K562 (cell line): ENCODE results near the gene NEIL1. TPM values are rescaled to one million over a fixed set of nuclear protein-coding genes. Genes with fewer than 3 reads are reported as not detected.

Source experiments
- ATAC-seq: fragments of 200-7000 bp; cut with Tn5 transposase; 3 replicates; pipeline ENCODE4 v1.9.1; 2020; ENCODE audit warnings: moderate library complexity
- BruUV-seq: library from RNA; stranded (reverse); fragments of 400-500 nt; replicated peaks from 2 replicates; lab custom pipeline; 2021; lab: Mats Ljungman, UMichigan
- CTCF ChIA-PET: fragments of 300-600 bp; formaldehyde crosslinking; extraction: SDS; loops from one replicate; lab custom pipeline; 2021; ENCODE audit warnings: low intra/inter-chr PET ratio; lab: Yijun Ruan, JAX
- POLR2A ChIA-PET: fragments of 300-600, 350-650 bp; sonication (Branson Sonifier 250); formaldehyde crosslinking; extraction: SDS; loops from one replicate; lab custom pipeline; 2021; ENCODE audit warnings: antibody characterized with exemption, inconsistent platforms; lab: Yijun Ruan, JAX
- DNase-seq, 4 experiments: peaks; one replicate each; pipeline versions ENCODE4 v3.0.0 to v3.0.0-alpha.2; 2011 to 2018; ENCODE audit warnings: low spot score in 3 of 4, mixed read lengths in 3 of 4; ENCODE audit errors: extremely low read depth in 1 of 4
- FAIRE-seq: peaks from 2 replicates; lab custom pipeline; 2011; peaks lifted over from hg19 to GRCh38; lab: Jason Lieb, UNC
- H2AFZ ChIP-seq: 2 replicates; pipeline ENCODE4 v1.6.0; 2011; ENCODE audit warnings: low read depth, low read length, control low read depth, inconsistent platforms
- H3K27ac ChIP-seq: fragments of 200-600 bp; 3 replicates; pipeline ENCODE4 v1.8.0; 2011; ENCODE audit warnings: low read depth, mild to moderate bottlenecking, control low read depth, inconsistent platforms, low read length, moderate library complexity, mixed read lengths; ENCODE audit errors: extremely low read depth
- H3K27me3 ChIP-seq, 2 experiments: fragments of 300-600 bp in 1 of 2; 2 replicates in 1 of 2; 3 replicates in 1 of 2; pipeline versions ENCODE4 v1.6.0 to v1.8.0; 2011; ENCODE audit warnings: inconsistent platforms in 2 of 2, low read length in 2 of 2, mild to moderate bottlenecking in 1 of 2, mixed read lengths in 1 of 2, moderate library complexity in 1 of 2; ENCODE audit not compliant: control insufficient read depth in 2 of 2, insufficient read depth in 2 of 2
- H3K36me3 ChIP-seq: fragments of 300-600 bp; 3 replicates; pipeline ENCODE4 v1.8.0; 2011; ENCODE audit warnings: mild to moderate bottlenecking, low read length, inconsistent platforms; ENCODE audit not compliant: control insufficient read depth, insufficient read depth
- H3K4me1 ChIP-seq, 2 experiments: fragments of 200-600 bp in 1 of 2; replicated peaks in 1 of 2; 2 replicates in 1 of 2; 3 replicates in 1 of 2; pipeline versions ENCODE4 v1.5.1 to v1.8.0; 2011; ENCODE audit warnings: inconsistent platforms in 2 of 2, low read length in 2 of 2, mild to moderate bottlenecking in 1 of 2, mixed read lengths in 1 of 2, moderate library complexity in 1 of 2; ENCODE audit not compliant: control insufficient read depth in 2 of 2, insufficient read depth in 2 of 2
- H3K4me2 ChIP-seq: 2 replicates; pipeline ENCODE4 v1.6.1; 2011; ENCODE audit warnings: low read length, control low read depth, inconsistent platforms, mixed read lengths; ENCODE audit not compliant: insufficient read depth
- H3K4me3 ChIP-seq: fragments of 200-600 bp; sonication (generic), shearing (Covaris generic); 2 replicates; pipeline ENCODE4 v1.5.1; 2016; ENCODE audit warnings: control low read depth, inconsistent platforms
- H3K79me2 ChIP-seq: fragments of 200-600 bp; 3 replicates; pipeline ENCODE4 v1.8.0; 2011; ENCODE audit warnings: low read length, inconsistent platforms; ENCODE audit not compliant: control insufficient read depth, insufficient read depth
- H3K9ac ChIP-seq, 2 experiments: 2 replicates each; pipeline versions ENCODE4 v1.6.0 to v1.6.1; 2011; ENCODE audit warnings: low read depth in 2 of 2, low read length in 2 of 2, control low read depth in 1 of 2, inconsistent platforms in 1 of 2, mild to moderate bottlenecking in 1 of 2, mixed read lengths in 1 of 2; ENCODE audit not compliant: insufficient read depth in 1 of 2
- H3K9me1 ChIP-seq: one replicate; pipeline ENCODE4 v1.6.0; 2011; ENCODE audit warnings: inconsistent platforms, mild to moderate bottlenecking, low read length, moderate library complexity; ENCODE audit not compliant: control insufficient read depth, insufficient read depth
- H3K9me3 ChIP-seq: replicated peaks from 2 replicates; pipeline ENCODE4 v1.5.1; 2011; ENCODE audit warnings: low read depth, low read length, inconsistent platforms; ENCODE audit not compliant: control insufficient read depth, insufficient read depth
- H4K20me1 ChIP-seq: replicated peaks from 2 replicates; pipeline ENCODE4 v1.6.1; 2011; ENCODE audit warnings: low read length, inconsistent platforms, mixed read lengths; ENCODE audit not compliant: control insufficient read depth, insufficient read depth
- BHLHE40 ChIP-seq: IDR thresholded peaks from 2 replicates; pipeline ENCODE4 v1.6.1; 2011; ENCODE audit warnings: low read length, improper control_type of control experiment
- CHD2 ChIP-seq: IDR thresholded peaks from 2 replicates; pipeline ENCODE4 v1.6.1; 2011; ENCODE audit warnings: low read depth, low read length
- EZH2 ChIP-seq: IDR thresholded peaks from 2 replicates; pipeline ENCODE4 v1.6.1; 2012; ENCODE audit warnings: low read depth, mild to moderate bottlenecking, inconsistent platforms, low read length, borderline replicate concordance
- HMGN3 ChIP-seq: IDR thresholded peaks from 2 replicates; pipeline ENCODE4 v1.6.1; 2011; ENCODE audit warnings: borderline replicate concordance, low read depth, mild to moderate bottlenecking, mixed read lengths, low read length; ENCODE audit not compliant: insufficient read length; ENCODE audit errors: extremely low read depth
- MNT ChIP-seq, 2 experiments: fragments of 450-650 bp; conservative IDR thresholded peaks; 2 replicates each; pipeline ENCODE4 v1.6.1; 2017; ENCODE audit warnings: mild to moderate bottlenecking in 2 of 2, moderate library complexity in 2 of 2
- NCOA4 ChIP-seq: fragments of 450-650 bp; IDR thresholded peaks from 2 replicates; pipeline ENCODE4 v1.6.1; 2018; ENCODE audit warnings: mild to moderate bottlenecking; ENCODE audit not compliant: partially characterized antibody
- PRPF4 ChIP-seq: fragments of 200-400 bp; formaldehyde crosslinking; IDR thresholded peaks from one replicate; pipeline ENCODE4 v1.6.1; 2017; ENCODE audit warnings: low read length, low read depth, mild to moderate bottlenecking; ENCODE audit not compliant: insufficient read depth, poor library complexity, severe bottlenecking
- PTTG1 ChIP-seq: fragments of 450-650 bp; IDR thresholded peaks from 2 replicates; pipeline ENCODE4 v1.6.1; 2016; ENCODE audit warnings: low read depth, mild to moderate bottlenecking, missing genetic modification characterization, missing compliant biosample characterization
- RBM22 ChIP-seq: fragments of 200-400 bp; formaldehyde crosslinking; IDR thresholded peaks from 2 replicates; pipeline ENCODE4 v1.6.1; 2018; ENCODE audit warnings: low read length, low read depth; ENCODE audit not compliant: poor library complexity, severe bottlenecking
- RNF219 ChIP-seq: fragments of 250-450 bp; sonication (Bioruptor Pico); IDR thresholded peaks from 2 replicates; pipeline ENCODE4 v1.5.0; 2022; ENCODE audit warnings: mild to moderate bottlenecking
- SFPQ ChIP-seq: fragments of 200-400 bp; formaldehyde crosslinking; IDR thresholded peaks from 2 replicates; pipeline ENCODE4 v1.6.1; 2017; ENCODE audit warnings: mild to moderate bottlenecking, low read depth, low read length, moderate library complexity
- SRSF9 ChIP-seq: fragments of 200-400 bp; formaldehyde crosslinking; IDR thresholded peaks from 2 replicates; pipeline ENCODE4 v1.6.1; 2017; ENCODE audit warnings: low read depth, low read length, borderline replicate concordance
- ZNF12 ChIP-seq: sonication (generic); formaldehyde crosslinking; IDR thresholded peaks from 2 replicates; pipeline ENCODE4 v1.4.0; 2020; ENCODE audit warnings: mild to moderate bottlenecking, missing genetic modification reagents
- ZNF175 ChIP-seq: fragments of 200-800 bp; sonication (Bioruptor generic); IDR thresholded peaks from 2 replicates; pipeline ENCODE4 v1.6.1; 2016; ENCODE audit warnings: low read depth, mild to moderate bottlenecking, missing genetic modification characterization, missing compliant biosample characterization
- ZNF778 ChIP-seq: fragments of 450-650 bp; formaldehyde crosslinking; IDR thresholded peaks from 2 replicates; pipeline ENCODE4 v1.4.0; 2020; ENCODE audit warnings: mild to moderate bottlenecking, moderate library complexity
- WGBS: fragments of 100-300 bp; shearing (Covaris generic); methylation state at CpG from one replicate; pipeline ENCODE4 v1.1.6; 2016; ENCODE audit warnings: low coverage, mixed read lengths; ENCODE audit not compliant: insufficient coverage; ENCODE audit errors: missing lambda C conversion rate; 5-methylcytosine and 5-hydroxymethylcytosine counted together
- in situ Hi-C: fragments of 300-500 bp; cut with MboI; formaldehyde crosslinking; loops from 4 replicates; pipeline ENCODE4 v1.15.0; 2018; ENCODE audit warnings: inconsistent platforms, mixed read lengths
- intact Hi-C: fragments of 100-400 bp; cut with micrococcal nuclease; formaldehyde crosslinking; loops from 2 replicates; pipeline ENCODE4 v1.14.2; 2022
- polyA plus RNA-seq, 8 experiments: library from polyadenylated mRNA; depleted of rRNA in 4 of 8; stranded (reverse) in 5 of 8; unstranded in 3 of 8; fragments of >200 nt; fragmentation: Nextera tagmentation in 2 of 8; fragmentation: Illumina TruSeq in 1 of 8; extraction: Ambion mirVana in 2 of 8; extraction: Trizol in 1 of 8; gene quantifications; 2 replicates each; pipeline versions ENCODE4 v1.2.1 to v1.2.3, GENCODE V29; 2011 to 2014; ENCODE audit warnings: inconsistent platforms in 1 of 8, missing spikeins in 1 of 8
- total RNA-seq, 7 experiments: library from RNA; depleted of rRNA in 6 of 7; stranded (reverse); fragments of >200 nt in 6 of 7; fragmentation: Illumina TruSeq in 2 of 7; extraction: Trizol in 2 of 7; gene quantifications; 2 replicates each; pipeline versions ENCODE4 v1.2.1 to v1.2.3, GENCODE V29; 2011 to 2021; ENCODE audit warnings: low replicate concordance in 1 of 7

The NEIL1 gene
- total and polyA plus RNA-seq, 9 of the 15 experiments (the other 6 are each of a cell fraction or from before 2014, with no cell fraction given): 0.14 to 4.3 (median 2.4) TPM

GRCh38 chr15:75389791-75390382 is 43.0 kb downstream of the NEIL1 start (continued):
- no peak for TF ChIP-seq RNF219 (CRISPR knock-in tag)
- no peak for TF ChIP-seq SFPQ

- Histone ChIP-seq H3K36me3 (peaks cover 89% of the 10 kb centered on the region), H3K27ac (no peak overlapping the region), H3K9me1 (no peaks in the 10 kb centered on the region), H4K20me1 (no peaks in the 10 kb centered on the region), H3K9ac (no peak overlapping the region), H3K27me3 (no peaks in the 10 kb centered on the region), H3K9me3 (no peaks in the 10 kb centered on the region), H3K4me2 (no peak overlapping the region), H3K4me1 (no peaks in the 10 kb centered on the region), H3K79me2 (no peaks in the 10 kb centered on the region)
- no peak for FAIRE-seq
- WGBS: 83% methylated on average over 2 of the region's 2 CpGs
- DNase-seq: no peak
- ChIA-PET POLR2A (interaction anchor here (1.0 to 1.3 kb wide), 2 partner anchors 11 to 29 kb away, joined by 3 to 5 read pairs; partner anchors contain the start of gene MAN2C1), CTCF (no interaction called here)
- in situ Hi-C loops: no loop called here
- no TSS peak for BruUV-seq
- no peak for ATAC-seq
- intact Hi-C loops: no loop called here
- no peak for TF ChIP-seq PRPF4
- no peak for TF ChIP-seq PTTG1 (tag)
- TF ChIP-seq MNT (conservative IDR thresholded peaks at IDR 0.05): no peak
- TF ChIP-seq HMGN3: no peak
- no peak for TF ChIP-seq SRSF9
- TF ChIP-seq CHD2: no peak
- TF ChIP-seq RBM22: no peak
- no peak for TF ChIP-seq ZNF175 (CRISPR knock-in tag)
- TF ChIP-seq ZNF778 (CRISPR knock-in tag): no peak
- TF ChIP-seq NCOA4: no peak
- no peak for TF ChIP-seq BHLHE40
- no peak for TF ChIP-seq ZNF12 (CRISPR knock-in tag)
- no peak for TF ChIP-seq EZH2
- TF ChIP-seq, all 486 proteins: peak for 0
- Histone ChIP-seq H3K4me3 (no peak overlapping the region), H2AFZ (no peak overlapping the region)
These were observed 50.7 kb downstream of the NEIL1 start for GRCh38 chr15:75397494-75397893.
